CD4-positive, alpha-beta T cell (primary cell): ENCODE measurements around the gene SPSB4. TPM values are rescaled to one million over a fixed set of nuclear protein-coding genes. Genes with fewer than 3 reads are reported as not detected.

Experiments
- ATAC-seq: fragments of 200-7000 bp; cut with Tn5 transposase; one replicate; pipeline ENCODE4 v1.10.0; 2022; ENCODE audit warnings: mild to moderate bottlenecking; ENCODE audit not compliant: poor library complexity
- CTCF ChIA-PET: fragments of 350-600 bp; sonication (Branson Sonifier 250); formaldehyde crosslinking; loops from one replicate; lab custom pipeline; 2021; ENCODE audit warnings: antibody characterized with exemption, inconsistent platforms; lab: Charles Lee
- POLR2A ChIA-PET: fragments of 350-600 bp; sonication (Branson Sonifier 250); formaldehyde crosslinking; loops from one replicate; lab custom pipeline; 2021; ENCODE audit warnings: antibody characterized with exemption, inconsistent platforms; lab: Charles Lee
- DNase-seq, 14 experiments: peaks; one replicate each; pipeline ENCODE4 v3.0.0-alpha.2; 2013 to 2020; ENCODE audit warnings: mixed read lengths in 2 of 14
- H3K27ac ChIP-seq, 2 donors: one replicate each; pipeline versions ENCODE4 v1.5.1 to v1.7.0; 2013; ENCODE audit warnings: low read length in 2 of 2, low read depth in 1 of 2, mild to moderate bottlenecking in 1 of 2
- H3K27me3 ChIP-seq, 2 experiments: 1 replicate in 1 of 2; 2 replicates in 1 of 2; pipeline versions ENCODE4 v1.6.1 to v1.7.0; 2013; ENCODE audit warnings: low read length in 2 of 2, control low read depth in 1 of 2, mild to moderate bottlenecking in 1 of 2, moderate library complexity in 1 of 2; ENCODE audit not compliant: insufficient read depth in 2 of 2, control insufficient read depth in 1 of 2
- H3K36me3 ChIP-seq: one replicate; pipeline ENCODE4 v1.6.1; 2013; ENCODE audit warnings: low read length, control low read depth; ENCODE audit not compliant: insufficient read depth
- H3K4me1 ChIP-seq: one replicate; pipeline ENCODE4 v1.6.1; 2013; ENCODE audit warnings: low read length, control low read depth; ENCODE audit not compliant: insufficient read depth
- H3K4me3 ChIP-seq: one replicate; pipeline ENCODE4 v1.5.1; 2013; ENCODE audit warnings: mild to moderate bottlenecking, low read length, moderate library complexity
- H3K9me3 ChIP-seq, 2 experiments: 1 replicate in 1 of 2; 2 replicates in 1 of 2; pipeline versions ENCODE4 v1.6.1 to v1.7.0; 2013; ENCODE audit warnings: low read length in 2 of 2, mild to moderate bottlenecking in 2 of 2, control low read depth in 1 of 2, moderate library complexity in 1 of 2; ENCODE audit not compliant: control insufficient read depth in 1 of 2, insufficient read depth in 1 of 2
- H3K27ac Mint-ChIP-seq: one replicate; pipeline ENCODE4 v1.8.0; 2020; ENCODE audit warnings: mixed read lengths
- H3K27me3 Mint-ChIP-seq: one replicate; pipeline ENCODE4 v1.8.0; 2021; ENCODE audit warnings: mixed read lengths
- H3K36me3 Mint-ChIP-seq: one replicate; pipeline ENCODE4 v1.8.0; 2021; ENCODE audit warnings: low read depth, mixed read lengths
- H3K4me1 Mint-ChIP-seq: one replicate; pipeline ENCODE4 v1.8.0; 2021; ENCODE audit warnings: low read depth, mixed read lengths
- H3K4me3 Mint-ChIP-seq: one replicate; pipeline ENCODE4 v1.8.0; 2020; ENCODE audit warnings: mild to moderate bottlenecking, mixed read lengths
- H3K9me3 Mint-ChIP-seq: one replicate; pipeline ENCODE4 v1.8.0; 2020; ENCODE audit warnings: mixed read lengths
- CTCF ChIP-seq: fragments of 200-600 bp; IDR thresholded peaks from one replicate; pipeline ENCODE4 v1.8.0; 2022; ENCODE audit warnings: antibody characterized with exemption, mild to moderate bottlenecking
- intact Hi-C, 2 experiments: fragments of 100-400 bp; cut with DNase I in 1 of 2; cut with micrococcal nuclease in 1 of 2; formaldehyde crosslinking; loops; one replicate each; pipeline versions ENCODE4 v1.15.1 to v1.9.0; 2023 to 2025; cut with DNase I, micrococcal nuclease
- total RNA-seq, 174 experiments: library from RNA in 2 of 174; stranded (reverse) in 2 of 174; gene quantifications; one replicate each; pipeline ENCODE4 v1.2.3 and lab custom pipeline; 2021 to 2026

Gene SPSB4
- total RNA-seq, 2 experiments from 2014 or later, result not detected

- H3K27ac Mint-ChIP-seq, result no peak overlapping the region
- H3K9me3 Mint-ChIP-seq, result no peaks in the 10 kb centered on the region
- Histone ChIP-seq H3K4me3 (no peak overlapping the region), H3K9me3 (no peaks in the 10 kb centered on the region), H3K36me3 (no peaks in the 10 kb centered on the region), H3K4me1 (no peaks in the 10 kb centered on the region), H3K27me3 (no peaks in the 10 kb centered on the region), H3K27ac (no peak overlapping the region)
- ChIA-PET CTCF (no interaction called here), POLR2A (no interaction called here)
- no peak for TF ChIP-seq CTCF
- H3K36me3 Mint-ChIP-seq, result no peaks in the 10 kb centered on the region
- DNase-seq, result no peak
- no peak for ATAC-seq
- no peaks in the 10 kb centered on the region for H3K4me1 Mint-ChIP-seq
- intact Hi-C loops, result no loop called here
- no peak overlapping the region for H3K4me3 Mint-ChIP-seq
- H3K27me3 Mint-ChIP-seq, result no peaks in the 10 kb centered on the region
Observed at GRCh38 chr3:141100112-141100511, 49.0 kb downstream of the SPSB4 start.

GRCh38 chr3:141100531-141101320 lies 49.6 kb downstream of the SPSB4 start:
- no peak for TF ChIP-seq CTCF
- Mint-ChIP-seq H3K4me3 (no peak overlapping the region), H3K4me1 (no peaks in the 10 kb centered on the region), H3K27me3 (no peaks in the 10 kb centered on the region), H3K27ac (no peak overlapping the region), H3K9me3 (no peaks in the 10 kb centered on the region), H3K36me3 (no peaks in the 10 kb centered on the region)
- POLR2A ChIA-PET, result no interaction called here
- no peak overlapping the region for H3K27ac ChIP-seq
- CTCF ChIA-PET, result no interaction called here
- H3K9me3 ChIP-seq, result no peaks in the 10 kb centered on the region
- H3K27me3 ChIP-seq, result no peaks in the 10 kb centered on the region
- DNase-seq, result peak in 1 of 14 experiments; percentile 11
- H3K4me3 ChIP-seq, result no peak overlapping the region
- H3K36me3 ChIP-seq, result no peaks in the 10 kb centered on the region
- ATAC-seq, result no peak
- no peaks in the 10 kb centered on the region for H3K4me1 ChIP-seq
- intact Hi-C loops, result no loop called here

- Mint-ChIP-seq H3K36me3 (no peaks in the 10 kb centered on the region), H3K4me1 (no peaks in the 10 kb centered on the region), H3K27ac (no peak overlapping the region), H3K9me3 (no peaks in the 10 kb centered on the region), H3K27me3 (no peaks in the 10 kb centered on the region), H3K4me3 (no peak overlapping the region)
- CTCF ChIA-PET, result no interaction called here
- no peaks in the 10 kb centered on the region for H3K9me3 ChIP-seq
- no peak overlapping the region for H3K4me3 ChIP-seq
- ATAC-seq (no peak), DNase-seq (no peak)
- H3K27me3 ChIP-seq, result no peaks in the 10 kb centered on the region
- POLR2A ChIA-PET, result no interaction called here
- no peak overlapping the region for H3K27ac ChIP-seq
- intact Hi-C loops, result no loop called here
- H3K36me3 ChIP-seq, result no peaks in the 10 kb centered on the region
- TF ChIP-seq CTCF, result no peak
- H3K4me1 ChIP-seq, result no peaks in the 10 kb centered on the region
Observed at GRCh38 chr3:141102372-141102771, 51.2 kb downstream of the SPSB4 start.
